Measurements from ENCODE around the gene GRK3. TPM values are rescaled to one million over a fixed set of nuclear protein-coding genes. Genes with fewer than 3 reads are reported as not detected.

Gene GRK3
- total RNA-seq, 2 experiments from 2014 or later = 7.5 to 8.6 TPM

DNA sequence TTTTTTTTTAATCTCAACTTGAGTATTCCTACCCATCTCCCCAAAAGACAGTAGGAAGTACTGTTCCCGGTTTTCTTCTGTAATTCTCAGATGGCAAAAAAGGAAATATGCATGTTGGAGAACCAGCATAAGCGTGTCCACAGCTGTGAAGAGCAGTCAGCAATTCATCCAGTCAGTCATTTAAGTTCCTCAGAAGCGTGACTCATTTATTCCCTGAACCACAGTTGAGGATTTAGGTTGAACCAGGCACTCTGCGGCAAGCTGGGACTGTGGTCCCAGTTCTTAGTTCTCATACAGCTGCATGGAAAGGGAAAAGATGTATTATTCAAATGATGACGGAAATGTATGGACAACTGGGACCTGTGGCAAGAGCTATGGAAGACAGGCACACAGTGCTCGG, 116.5 kb downstream of the GRK3 start:
- CTCF ChIA-PET = interaction anchor here (1.0 to 1.2 kb wide), 2 partner anchors 20 to 218 kb away, joined by 3 read pairs; no protein-coding TSS in a partner anchor
- Mint-ChIP-seq H3K9me3 (no peaks in the 10 kb centered on the region), H3K27me3 (no peaks in the 10 kb centered on the region), H3K27ac (no peak overlapping the region), H3K36me3 (no peaks in the 10 kb centered on the region), H3K4me3 (no peak overlapping the region), H3K4me1 (ENCODE audit: low read depth) (peaks cover 5% of the 10 kb centered on the region)
- intact Hi-C loops (cut with micrococcal nuclease) = no loop called here
- DNase-seq = peak; percentile 20
- POLR2A ChIA-PET = no interaction called here

DNA sequence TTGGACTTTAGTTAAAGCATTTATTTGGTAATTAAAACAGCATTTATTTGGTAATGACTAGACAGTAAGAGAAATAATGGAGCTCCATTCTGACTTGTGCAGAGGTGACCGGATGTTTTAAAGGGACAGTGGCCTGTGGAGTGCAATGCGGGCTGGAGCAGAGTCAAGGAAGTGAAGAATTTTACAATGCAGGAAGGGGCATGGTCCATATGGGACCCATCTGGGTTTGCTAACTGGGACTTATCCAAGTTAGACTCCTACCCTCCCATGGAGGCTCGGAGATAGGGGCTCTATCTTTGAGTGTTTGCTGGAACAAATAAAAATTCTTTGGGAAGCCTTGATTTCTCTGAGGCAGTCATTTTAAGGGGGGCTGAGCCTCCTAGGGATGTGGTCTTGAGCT, 117.6 kb downstream of the GRK3 start:
- ChIA-PET POLR2A (no interaction called here), CTCF (no interaction called here)
- intact Hi-C loops (cut with micrococcal nuclease) = no loop called here
- Mint-ChIP-seq H3K4me3 (no peak overlapping the region), H3K36me3 (no peaks in the 10 kb centered on the region), H3K4me1 (ENCODE audit: low read depth) (peaks cover 5% of the 10 kb centered on the region), H3K27me3 (no peaks in the 10 kb centered on the region), H3K27ac (no peak overlapping the region), H3K9me3 (no peaks in the 10 kb centered on the region)
- DNase-seq = no peak

DNA sequence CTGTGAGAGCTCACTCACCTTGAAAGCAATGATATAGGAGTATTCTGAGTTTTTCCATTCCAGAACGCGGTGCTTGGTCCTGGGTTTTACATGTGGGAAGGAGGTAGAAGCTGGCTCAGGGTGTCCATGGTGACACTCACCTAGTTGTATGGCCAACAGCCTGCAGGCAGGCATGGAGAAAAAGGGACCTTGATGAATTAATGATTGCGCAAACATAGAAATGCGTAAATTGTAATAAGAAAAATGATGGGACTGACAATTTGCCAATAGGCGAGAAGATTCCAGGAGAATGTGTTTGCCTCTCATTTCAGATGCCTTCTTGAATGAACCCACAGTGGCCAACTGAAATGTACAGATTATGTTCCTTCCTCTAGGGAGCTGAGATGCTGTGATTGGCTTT, 124.2 kb downstream of the GRK3 start:
- H3K27me3 Mint-ChIP-seq = no peaks in the 10 kb centered on the region
- no peaks in the 10 kb centered on the region for H3K36me3 Mint-ChIP-seq
- no peaks in the 10 kb centered on the region for H3K4me1 Mint-ChIP-seq (ENCODE audit: low read depth)
- DNase-seq = no peak
- intact Hi-C loops (cut with micrococcal nuclease) = no loop called here
- H3K4me3 Mint-ChIP-seq = no peak overlapping the region
- ChIA-PET CTCF (interaction anchor here (0.6 kb wide), 1 partner anchor 404 kb away, joined by 3 read pairs; no protein-coding TSS in a partner anchor), POLR2A (no interaction called here)
- no peak overlapping the region for H3K27ac Mint-ChIP-seq
- no peaks in the 10 kb centered on the region for H3K9me3 Mint-ChIP-seq

DNA sequence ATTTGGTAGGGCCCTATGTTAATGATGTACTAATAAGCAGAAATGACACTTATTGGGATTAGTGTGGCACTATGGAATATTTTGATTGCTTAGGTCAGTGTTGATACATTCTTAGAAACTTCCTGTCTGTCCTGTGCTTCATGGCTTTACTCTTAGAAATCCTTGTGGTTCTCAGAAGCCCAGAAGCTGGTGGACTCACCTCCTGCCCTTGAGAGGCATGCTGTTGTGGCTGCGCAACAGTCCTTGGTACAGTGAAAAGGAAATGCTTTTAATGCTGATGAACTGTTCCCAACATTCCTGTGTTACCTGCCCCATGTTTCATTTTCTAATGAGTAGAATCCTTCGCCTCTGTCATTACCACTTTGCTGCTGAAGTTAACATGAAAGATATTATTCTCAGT, 125.2 kb downstream of the GRK3 start:
- intact Hi-C loops (cut with micrococcal nuclease) = no loop called here
- Mint-ChIP-seq H3K27me3 (no peaks in the 10 kb centered on the region), H3K4me3 (no peak overlapping the region), H3K36me3 (no peaks in the 10 kb centered on the region), H3K27ac (no peak overlapping the region), H3K9me3 (no peaks in the 10 kb centered on the region), H3K4me1 (ENCODE audit: low read depth) (no peaks in the 10 kb centered on the region)
- ChIA-PET CTCF (no interaction called here), POLR2A (no interaction called here)
- DNase-seq = no peak

DNA sequence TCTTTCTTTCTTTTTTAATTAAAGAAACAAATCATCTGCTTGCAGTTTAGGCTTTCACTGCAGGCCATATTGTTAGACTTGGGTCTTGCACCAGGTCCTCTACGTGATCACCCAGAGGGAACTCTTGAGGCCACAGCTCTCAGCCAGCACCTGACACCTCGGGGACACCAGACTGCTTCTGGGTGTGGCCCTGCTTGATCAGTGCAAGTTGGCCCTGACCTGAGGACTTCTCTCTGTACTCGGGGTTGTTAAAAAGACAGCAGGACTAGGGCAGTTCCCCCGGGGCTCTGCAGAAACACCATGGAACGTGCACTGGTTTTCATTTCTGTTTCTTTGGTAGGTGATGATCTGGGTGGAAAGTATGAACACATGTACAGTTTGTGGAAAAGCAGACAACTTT, 126.3 kb downstream of the GRK3 start:
- intact Hi-C loops (cut with micrococcal nuclease) = no loop called here
- ChIA-PET CTCF (no interaction called here), POLR2A (no interaction called here)
- no peaks in the 10 kb centered on the region for H3K36me3 Mint-ChIP-seq
- no peaks in the 10 kb centered on the region for H3K4me1 Mint-ChIP-seq (ENCODE audit: low read depth)
- H3K4me3 Mint-ChIP-seq = no peak overlapping the region
- no peak overlapping the region for H3K27ac Mint-ChIP-seq
- H3K9me3 Mint-ChIP-seq = no peaks in the 10 kb centered on the region
- H3K27me3 Mint-ChIP-seq = no peaks in the 10 kb centered on the region
- DNase-seq = no peak

DNA sequence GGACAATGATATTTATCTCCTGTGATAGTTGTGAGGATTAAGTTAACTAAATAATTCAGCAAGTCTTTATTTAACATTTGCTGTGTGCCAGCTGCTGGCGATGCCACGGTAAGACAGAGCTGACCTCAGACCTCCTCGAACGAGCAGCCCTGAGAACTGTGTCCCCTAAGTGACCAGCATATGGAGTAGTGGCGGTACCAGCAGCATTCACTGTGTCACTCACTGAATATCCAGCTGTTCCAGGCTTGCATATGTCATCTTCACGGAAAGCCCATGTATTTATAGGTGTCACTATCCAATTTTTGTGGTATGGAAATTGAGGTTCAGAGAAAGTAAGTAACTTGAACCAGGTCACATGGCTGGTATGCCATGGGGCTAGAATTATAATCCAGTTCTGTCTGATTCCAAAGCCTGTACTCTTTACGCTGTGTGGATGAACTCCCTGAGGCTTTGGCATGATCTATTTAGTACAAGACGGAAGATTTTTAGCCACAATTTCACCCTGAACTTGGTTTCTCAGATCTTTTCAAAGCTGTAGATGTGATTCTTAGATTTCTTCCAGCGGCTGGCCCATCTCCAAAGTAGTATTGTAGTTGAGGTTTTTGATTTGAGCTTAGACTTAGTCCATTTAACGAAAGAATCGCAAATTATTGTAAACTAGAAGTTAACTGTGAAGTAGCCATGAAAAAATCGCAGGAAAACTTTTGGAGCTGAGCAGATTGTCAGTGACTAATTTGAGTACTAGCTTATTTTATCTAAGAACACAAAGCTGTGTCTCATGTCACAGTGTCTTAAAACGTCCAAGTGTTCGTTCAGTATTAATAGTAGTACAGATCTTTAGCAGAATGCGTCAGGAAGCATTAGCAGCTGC, 128.2 kb downstream of the GRK3 start:
- CTCF ChIA-PET = no interaction called here
- no peaks in the 10 kb centered on the region for H3K36me3 Mint-ChIP-seq
- no peak overlapping the region for H3K27ac Mint-ChIP-seq

DNA sequence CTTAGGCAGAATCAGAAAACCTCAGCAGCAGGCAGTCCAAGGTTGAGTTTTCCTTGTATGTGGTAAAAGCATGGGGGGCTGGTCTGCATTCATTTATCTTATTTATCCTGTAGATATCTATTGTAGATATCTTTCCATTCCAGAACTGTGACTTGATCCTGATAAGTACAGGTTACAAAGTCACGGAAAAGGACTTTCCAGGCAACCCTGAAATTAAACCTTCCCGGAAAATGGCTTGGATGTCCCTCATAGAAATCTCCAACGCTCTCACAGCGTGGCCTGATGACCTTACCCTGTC, 128.7 kb downstream of the GRK3 start:
- no peak for DNase-seq
- H3K36me3 Mint-ChIP-seq = no peaks in the 10 kb centered on the region
- no peaks in the 10 kb centered on the region for H3K4me1 Mint-ChIP-seq (ENCODE audit: low read depth)
- POLR2A ChIA-PET = no interaction called here
- CTCF ChIA-PET = no interaction called here
- intact Hi-C loops (cut with micrococcal nuclease) = no loop called here
- H3K27me3 Mint-ChIP-seq = no peaks in the 10 kb centered on the region
- H3K27ac Mint-ChIP-seq = no peak overlapping the region
- no peaks in the 10 kb centered on the region for H3K9me3 Mint-ChIP-seq
- no peak overlapping the region for H3K4me3 Mint-ChIP-seq

More for the DNA sequence above, 128.2 kb downstream of the GRK3 start:
- H3K9me3 Mint-ChIP-seq = no peaks in the 10 kb centered on the region
- no peak overlapping the region for H3K4me3 Mint-ChIP-seq
- DNase-seq = no peak
- no peaks in the 10 kb centered on the region for H3K27me3 Mint-ChIP-seq
- intact Hi-C loops (cut with micrococcal nuclease) = no loop called here
- POLR2A ChIA-PET = no interaction called here
- no peaks in the 10 kb centered on the region for H3K4me1 Mint-ChIP-seq (ENCODE audit: low read depth)

DNA sequence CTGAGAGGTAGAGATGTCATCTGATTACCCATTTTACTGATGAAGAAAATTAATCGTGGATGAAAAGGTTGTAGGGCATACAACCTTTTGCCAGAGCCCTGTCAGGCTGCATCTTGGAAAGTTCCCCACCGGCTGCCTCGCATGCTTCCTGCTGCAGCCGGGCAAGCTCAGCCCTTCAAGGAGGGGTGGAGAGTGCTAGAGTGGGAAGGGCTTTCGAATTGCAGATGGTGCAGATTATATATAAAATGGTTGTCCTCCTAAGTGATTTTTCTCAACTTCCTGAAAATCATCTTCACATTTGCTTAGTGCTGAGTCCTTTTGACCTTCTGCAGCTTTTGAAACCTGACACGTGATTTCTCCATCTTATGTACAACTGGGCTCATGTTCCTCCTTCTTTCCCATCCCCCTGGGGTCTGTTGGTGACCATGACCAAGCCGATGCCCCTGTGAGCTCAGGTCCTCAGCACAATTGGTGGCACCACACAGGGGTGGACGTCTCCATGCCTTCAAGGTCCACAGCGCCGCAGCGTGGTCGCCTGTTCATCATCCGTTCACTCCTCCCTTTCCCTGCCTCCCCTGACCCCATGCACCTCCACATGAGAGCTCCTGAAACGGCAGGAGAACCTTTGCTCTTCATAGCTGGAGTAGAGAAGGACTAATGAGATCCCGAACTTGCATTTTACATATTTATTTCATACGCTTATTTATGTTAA, 129.9 kb downstream of the GRK3 start:
- H3K9me3 Mint-ChIP-seq = no peaks in the 10 kb centered on the region
- H3K36me3 Mint-ChIP-seq = no peaks in the 10 kb centered on the region
- no peaks in the 10 kb centered on the region for H3K27me3 Mint-ChIP-seq
- no peak overlapping the region for H3K27ac Mint-ChIP-seq
- no peaks in the 10 kb centered on the region for H3K4me1 Mint-ChIP-seq (ENCODE audit: low read depth)
- CTCF ChIA-PET = interaction anchor here (0.5 kb wide), 1 partner anchor 270 kb away, joined by 3 read pairs; no protein-coding TSS in a partner anchor
- intact Hi-C loops (cut with micrococcal nuclease) = no loop called here
- POLR2A ChIA-PET = no interaction called here
- no peak overlapping the region for H3K4me3 Mint-ChIP-seq
- no peak for DNase-seq

DNA sequence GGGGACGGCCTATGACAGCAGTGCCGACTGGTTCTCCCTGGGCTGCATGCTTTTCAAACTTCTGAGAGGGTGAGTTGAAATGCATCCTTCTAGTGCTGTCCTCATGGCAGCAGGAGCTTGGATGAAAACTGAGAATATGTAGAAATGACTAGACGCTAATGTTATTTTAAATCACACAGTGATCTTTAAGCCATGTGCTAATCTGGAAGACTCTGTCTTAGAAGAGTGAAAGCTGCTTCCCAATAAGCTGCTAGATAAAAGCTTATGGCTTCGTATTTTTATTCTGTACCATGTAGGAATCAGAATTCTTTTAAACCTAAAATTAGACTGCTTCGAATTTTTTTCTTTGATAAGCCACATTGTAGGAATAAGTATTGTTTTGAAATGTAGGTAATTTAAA, 130.7 kb downstream of the GRK3 start:
- intact Hi-C loops (cut with micrococcal nuclease) = no loop called here
- Mint-ChIP-seq H3K27me3 (no peaks in the 10 kb centered on the region), H3K27ac (no peak overlapping the region), H3K4me1 (ENCODE audit: low read depth) (no peaks in the 10 kb centered on the region), H3K4me3 (no peak overlapping the region), H3K9me3 (no peaks in the 10 kb centered on the region), H3K36me3 (no peaks in the 10 kb centered on the region)
- ChIA-PET POLR2A (no interaction called here), CTCF (interaction anchor here (0.5 kb wide), 1 partner anchor 271 kb away, joined by 3 read pairs; no protein-coding TSS in a partner anchor)
- DNase-seq = no peak

DNA sequence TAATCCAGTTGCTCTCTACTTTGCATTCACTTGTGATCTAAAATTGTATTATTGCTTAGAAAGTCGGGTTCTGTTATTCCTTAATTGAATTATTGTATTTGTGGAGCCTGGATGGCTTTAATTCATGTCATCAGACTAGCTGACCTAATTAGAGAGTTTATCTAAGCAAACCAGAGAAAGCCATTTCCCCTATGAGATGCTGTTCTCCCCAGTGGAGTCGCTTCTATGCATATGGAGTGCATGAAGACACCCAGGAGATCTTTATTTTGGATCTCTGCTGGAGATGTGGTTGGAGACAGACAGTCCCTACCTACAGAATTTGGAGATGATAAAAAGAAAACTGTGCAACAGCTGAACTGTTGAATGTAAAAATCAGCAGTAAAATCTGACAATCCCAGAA, 132.3 kb downstream of the GRK3 start:
- H3K9me3 Mint-ChIP-seq = no peaks in the 10 kb centered on the region
- no peak for DNase-seq
- H3K27me3 Mint-ChIP-seq = no peaks in the 10 kb centered on the region
- no peaks in the 10 kb centered on the region for H3K36me3 Mint-ChIP-seq
- intact Hi-C loops (cut with micrococcal nuclease) = no loop called here
- ChIA-PET POLR2A (no interaction called here), CTCF (no interaction called here)
- no peaks in the 10 kb centered on the region for H3K4me1 Mint-ChIP-seq (ENCODE audit: low read depth)
- no peak overlapping the region for H3K4me3 Mint-ChIP-seq
- no peak overlapping the region for H3K27ac Mint-ChIP-seq

DNA sequence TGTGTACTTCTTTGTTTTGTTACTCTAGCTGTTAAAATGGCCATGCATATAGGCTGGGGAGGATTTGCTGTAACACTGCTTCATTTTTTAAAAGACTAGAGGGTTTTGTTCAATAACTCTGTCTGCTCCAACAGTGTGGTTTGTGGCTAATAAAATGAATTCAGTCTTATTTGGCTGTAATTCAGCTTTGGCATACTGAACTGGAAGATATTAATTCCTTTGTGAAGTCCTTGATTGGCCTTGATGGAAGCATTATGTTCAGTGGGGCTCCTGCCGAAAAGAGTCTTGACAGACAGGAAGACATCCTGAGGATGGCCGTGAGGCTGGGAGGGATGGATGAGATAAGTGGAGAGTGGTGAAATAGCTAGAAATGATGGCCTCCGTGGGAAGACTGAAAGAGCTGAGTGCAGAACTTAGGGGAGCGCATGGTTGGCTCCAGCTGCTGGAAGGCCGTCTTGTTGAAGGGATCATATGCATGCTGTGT, 132.7 kb downstream of the GRK3 start:
- POLR2A ChIA-PET = no interaction called here
- H3K27me3 Mint-ChIP-seq = no peaks in the 10 kb centered on the region
- H3K27ac Mint-ChIP-seq = no peak overlapping the region
- intact Hi-C loops (cut with micrococcal nuclease) = no loop called here
- CTCF ChIA-PET = interaction anchor here (1.6 kb wide), 1 partner anchor 235 kb away, joined by 6 read pairs; no protein-coding TSS in a partner anchor
- H3K36me3 Mint-ChIP-seq = no peaks in the 10 kb centered on the region
- H3K4me1 Mint-ChIP-seq (ENCODE audit: low read depth) = peaks cover 2% of the 10 kb centered on the region
- no peak overlapping the region for H3K4me3 Mint-ChIP-seq
- DNase-seq = no peak
- no peaks in the 10 kb centered on the region for H3K9me3 Mint-ChIP-seq

DNA sequence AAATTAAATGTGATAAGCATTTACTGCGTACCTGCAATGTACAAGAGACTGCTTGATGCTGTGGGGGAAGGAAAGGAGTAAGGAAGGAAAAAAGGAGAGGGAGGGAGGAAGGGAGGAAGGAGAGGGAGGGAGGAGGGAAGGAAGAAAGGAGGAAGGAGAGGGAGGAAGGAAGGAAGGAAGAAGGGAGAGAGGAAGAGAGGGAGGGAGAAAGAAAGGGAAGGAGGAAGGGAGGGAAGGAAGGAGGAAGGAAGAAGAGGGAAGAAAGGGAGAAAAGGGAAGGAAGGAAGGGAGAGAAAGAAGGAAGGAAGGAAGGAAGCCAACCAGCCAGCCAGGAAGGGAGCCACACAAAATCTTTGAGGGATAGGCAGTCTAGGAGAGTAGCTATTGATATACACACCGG, 133.5 kb downstream of the GRK3 start:
- intact Hi-C loops (cut with micrococcal nuclease) = no loop called here
- H3K4me3 Mint-ChIP-seq = no peak overlapping the region
- CTCF ChIA-PET = interaction anchor here (1.6 kb wide), 1 partner anchor 236 kb away, joined by 6 read pairs; no protein-coding TSS in a partner anchor
- H3K27me3 Mint-ChIP-seq = no peaks in the 10 kb centered on the region
- H3K36me3 Mint-ChIP-seq = no peaks in the 10 kb centered on the region
- no peak for DNase-seq
- H3K4me1 Mint-ChIP-seq (ENCODE audit: low read depth) = peaks cover 8% of the 10 kb centered on the region
- POLR2A ChIA-PET = no interaction called here
- H3K27ac Mint-ChIP-seq = no peak overlapping the region
- H3K9me3 Mint-ChIP-seq = no peaks in the 10 kb centered on the region

DNA sequence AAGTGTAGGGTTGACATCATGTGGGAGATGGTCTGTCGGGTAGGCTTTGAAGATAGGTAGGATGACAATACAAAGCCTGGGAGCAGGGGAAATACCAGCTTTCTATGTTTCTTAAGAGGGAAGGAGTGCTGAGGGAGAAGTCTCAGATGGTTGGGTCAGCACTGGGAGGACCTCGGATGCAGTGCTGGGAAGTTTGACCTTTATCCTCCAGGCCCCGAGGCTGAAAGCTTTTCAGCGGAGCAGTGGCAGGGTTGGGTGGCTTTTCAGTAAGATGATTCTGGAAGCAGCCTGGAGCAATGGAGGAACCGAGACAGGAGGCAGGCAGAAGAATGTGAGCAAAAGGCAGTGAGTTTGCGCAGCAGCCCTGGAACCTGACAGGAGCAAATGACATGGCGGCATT, 134.0 kb downstream of the GRK3 start:
- H3K27ac Mint-ChIP-seq = no peak overlapping the region
- intact Hi-C loops (cut with micrococcal nuclease) = no loop called here
- ChIA-PET POLR2A (no interaction called here), CTCF (interaction anchor here (1.6 kb wide), 1 partner anchor 236 kb away, joined by 6 read pairs; no protein-coding TSS in a partner anchor)
- no peaks in the 10 kb centered on the region for H3K36me3 Mint-ChIP-seq
- H3K4me1 Mint-ChIP-seq (ENCODE audit: low read depth) = peaks cover 13% of the 10 kb centered on the region
- no peaks in the 10 kb centered on the region for H3K27me3 Mint-ChIP-seq
- DNase-seq = no peak
- no peaks in the 10 kb centered on the region for H3K9me3 Mint-ChIP-seq
- no peak overlapping the region for H3K4me3 Mint-ChIP-seq

Data from activated CD4-positive, alpha-beta memory T cell treated with anti-CD3 and anti-CD28 coated beads for 36 hours (primary cell).